OCI-LY3 (cell line): ENCODE measurements around the gene PEX26.

Experiments
- H2AFZ ChIP-seq: fragments of 200-600, 300-600 bp; shearing (Covaris generic); 2 replicates; pipeline ENCODE4 v1.6.0; 2014; ENCODE audit warnings: antibody characterized with exemption, low read depth, low read length
- H3K27ac ChIP-seq: fragments of 200-600, 300-600 bp; sonication (generic); 2 replicates; pipeline ENCODE4 v1.5.1; 2014; ENCODE audit warnings: mild to moderate bottlenecking, low read length, moderate library complexity, mixed read lengths
- H3K27me3 ChIP-seq: fragments of 200-600, 300-600 bp; sonication (generic); 2 replicates; pipeline ENCODE4 v1.6.1; 2014; ENCODE audit warnings: low read depth, low read length, mixed read lengths
- H3K36me3 ChIP-seq: fragments of 200-600, 300-600 bp; sonication (generic); replicated peaks from 2 replicates; pipeline ENCODE3; 2014; ENCODE audit warnings: low read depth, low read length, mixed read lengths
- H3K4me1 ChIP-seq: fragments of 300-600, 200-600 bp; sonication (generic); 2 replicates; pipeline ENCODE4 v1.6.1; 2014; ENCODE audit warnings: low read length, mixed read lengths
- H3K4me2 ChIP-seq: fragments of 200-600, 300-600 bp; sonication (generic); 2 replicates; pipeline ENCODE4 v1.6.1; 2014; ENCODE audit warnings: low read length, mixed read lengths
- H3K4me3 ChIP-seq: fragments of 300-600, 200-600 bp; sonication (generic); 2 replicates; pipeline ENCODE4 v1.5.1; 2014; ENCODE audit warnings: antibody characterized with exemption, mild to moderate bottlenecking, low read length, moderate library complexity
- H3K79me2 ChIP-seq: fragments of 300-600, 200-600 bp; shearing (Covaris generic); 2 replicates; pipeline ENCODE4 v1.6.1; 2014; ENCODE audit warnings: mild to moderate bottlenecking, low read length, mixed read lengths
- H3K9ac ChIP-seq: fragments of 300-600, 200-600 bp; shearing (Covaris generic); 2 replicates; pipeline ENCODE4 v1.6.0; 2014; ENCODE audit warnings: mild to moderate bottlenecking, low read length, moderate library complexity
- H3K9me3 ChIP-seq: fragments of 200-600, 300-600 bp; shearing (Covaris generic); 2 replicates; pipeline ENCODE4 v1.6.1; 2014; ENCODE audit warnings: low read length, mixed read lengths; ENCODE audit not compliant: insufficient read depth
- H4K20me1 ChIP-seq: fragments of 200-600, 300-600 bp; sonication (generic); 2 replicates; pipeline ENCODE4 v1.6.1; 2016; ENCODE audit warnings: low read length, mixed read lengths; ENCODE audit not compliant: insufficient read depth
- EZH2phosphoT487 ChIP-seq: fragments of 200-600 bp; shearing (Covaris generic); IDR thresholded peaks from 2 replicates; pipeline ENCODE4 v1.6.1; 2018; ENCODE audit warnings: antibody characterized with exemption, mixed run types, low read depth
- TF ChIP-seq, protein P1 (sequence below): fragments of 200-600, 300-600 bp; sonication (generic); IDR thresholded peaks from 2 replicates; pipeline ENCODE4 v1.5.1; 2014; ENCODE audit warnings: antibody characterized with exemption, low read length, low read depth

The PEX26 gene

GRCh38 chr22:18064636-18065035, 13.2 kb upstream of the PEX26 start:
- 0 out of 2 replicates have a peak overlapping the region, but pooled peaks have one; percentile 2 for H2AFZ ChIP-seq
- peak overlapping the region; percentile 84 for H3K4me2 ChIP-seq
- no peak overlapping the region for H3K9ac ChIP-seq
- no peaks in the 10 kb centered on the region for H4K20me1 ChIP-seq
- H3K4me1 ChIP-seq = peaks cover 76% of the 10 kb centered on the region
- no peaks in the 10 kb centered on the region for H3K79me2 ChIP-seq
- H3K27ac ChIP-seq = no peak overlapping the region
- no peak for TF ChIP-seq EZH2phosphoT487
- no peaks in the 10 kb centered on the region for H3K27me3 ChIP-seq
- H3K9me3 ChIP-seq = no peaks in the 10 kb centered on the region
- H3K36me3 ChIP-seq = no peaks in the 10 kb centered on the region
- no peak overlapping the region for H3K4me3 ChIP-seq

GRCh38 chr22:18065256-18065655, 12.5 kb upstream of the PEX26 start:
- peak overlapping the region; percentile 81 for H3K27ac ChIP-seq
- H3K4me2 ChIP-seq = peak overlapping the region; percentile 84
- TF ChIP-seq EZH2phosphoT487 = no peak
- TF ChIP-seq, protein P1, sequence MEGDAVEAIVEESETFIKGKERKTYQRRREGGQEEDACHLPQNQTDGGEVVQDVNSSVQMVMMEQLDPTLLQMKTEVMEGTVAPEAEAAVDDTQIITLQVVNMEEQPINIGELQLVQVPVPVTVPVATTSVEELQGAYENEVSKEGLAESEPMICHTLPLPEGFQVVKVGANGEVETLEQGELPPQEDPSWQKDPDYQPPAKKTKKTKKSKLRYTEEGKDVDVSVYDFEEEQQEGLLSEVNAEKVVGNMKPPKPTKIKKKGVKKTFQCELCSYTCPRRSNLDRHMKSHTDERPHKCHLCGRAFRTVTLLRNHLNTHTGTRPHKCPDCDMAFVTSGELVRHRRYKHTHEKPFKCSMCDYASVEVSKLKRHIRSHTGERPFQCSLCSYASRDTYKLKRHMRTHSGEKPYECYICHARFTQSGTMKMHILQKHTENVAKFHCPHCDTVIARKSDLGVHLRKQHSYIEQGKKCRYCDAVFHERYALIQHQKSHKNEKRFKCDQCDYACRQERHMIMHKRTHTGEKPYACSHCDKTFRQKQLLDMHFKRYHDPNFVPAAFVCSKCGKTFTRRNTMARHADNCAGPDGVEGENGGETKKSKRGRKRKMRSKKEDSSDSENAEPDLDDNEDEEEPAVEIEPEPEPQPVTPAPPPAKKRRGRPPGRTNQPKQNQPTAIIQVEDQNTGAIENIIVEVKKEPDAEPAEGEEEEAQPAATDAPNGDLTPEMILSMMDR = peak; percentile 58

DNA sequence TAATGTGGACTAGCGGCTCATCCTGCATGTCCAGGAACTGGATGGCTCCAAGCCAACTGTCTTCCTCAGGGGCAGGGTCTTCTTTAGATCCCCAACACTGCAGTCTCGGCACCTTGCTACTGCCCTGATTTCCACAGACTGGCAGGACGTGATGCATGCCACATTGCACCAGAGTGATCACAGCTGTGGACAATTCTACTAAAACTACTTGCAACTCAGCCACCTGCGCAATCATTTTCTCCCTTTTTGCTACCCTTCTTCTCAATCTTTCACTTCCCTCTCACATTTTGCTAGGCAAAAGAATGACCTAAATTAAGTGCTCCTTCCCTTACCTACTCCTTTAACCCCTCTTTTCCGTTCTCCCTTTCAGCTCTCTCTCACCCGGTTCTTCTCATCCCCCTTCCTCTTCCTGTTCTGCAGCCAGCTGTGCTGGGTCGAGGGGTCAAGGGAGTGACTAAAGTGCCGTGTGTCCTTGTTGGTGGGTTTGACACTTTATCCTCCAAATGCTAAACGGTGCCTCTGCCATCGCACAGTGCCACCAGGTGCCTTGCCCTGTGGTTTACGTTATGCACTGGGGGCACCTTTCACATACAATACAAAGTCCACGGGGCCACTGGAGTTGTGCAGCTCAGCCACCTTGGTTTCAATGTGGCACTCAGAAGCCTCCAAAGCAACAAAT, 11.5 kb upstream of the PEX26 start:
- H3K27ac ChIP-seq = peak overlapping the region; percentile 81
- peak overlapping the region; percentile 53 for H3K9ac ChIP-seq
- peaks cover 70% of the 10 kb centered on the region for H3K4me1 ChIP-seq
- no peak overlapping the region; the same call in 1 of the 2 replicates for H2AFZ ChIP-seq
- no peaks in the 10 kb centered on the region for H3K79me2 ChIP-seq
- H3K4me3 ChIP-seq = peak overlapping the region; percentile 64
- TF ChIP-seq, protein P1 = peak; percentile 36
- TF ChIP-seq EZH2phosphoT487 = no peak
- H4K20me1 ChIP-seq = no peaks in the 10 kb centered on the region
- H3K4me2 ChIP-seq = peak overlapping the region; percentile 84
- no peaks in the 10 kb centered on the region for H3K27me3 ChIP-seq
- H3K9me3 ChIP-seq = no peaks in the 10 kb centered on the region
- no peaks in the 10 kb centered on the region for H3K36me3 ChIP-seq

More at GRCh38 chr22:18065256-18065655, 12.5 kb upstream of the PEX26 start:
- Histone ChIP-seq H3K4me3 (peak overlapping the region; percentile 64), H3K36me3 (no peaks in the 10 kb centered on the region), H3K27me3 (no peaks in the 10 kb centered on the region), H3K9me3 (no peaks in the 10 kb centered on the region), H2AFZ (0 out of 2 replicates have a peak overlapping the region, but pooled peaks have one; percentile 2), H3K9ac (peak overlapping the region; percentile 53), H4K20me1 (no peaks in the 10 kb centered on the region), H3K79me2 (no peaks in the 10 kb centered on the region), H3K4me1 (peaks cover 70% of the 10 kb centered on the region)

DNA sequence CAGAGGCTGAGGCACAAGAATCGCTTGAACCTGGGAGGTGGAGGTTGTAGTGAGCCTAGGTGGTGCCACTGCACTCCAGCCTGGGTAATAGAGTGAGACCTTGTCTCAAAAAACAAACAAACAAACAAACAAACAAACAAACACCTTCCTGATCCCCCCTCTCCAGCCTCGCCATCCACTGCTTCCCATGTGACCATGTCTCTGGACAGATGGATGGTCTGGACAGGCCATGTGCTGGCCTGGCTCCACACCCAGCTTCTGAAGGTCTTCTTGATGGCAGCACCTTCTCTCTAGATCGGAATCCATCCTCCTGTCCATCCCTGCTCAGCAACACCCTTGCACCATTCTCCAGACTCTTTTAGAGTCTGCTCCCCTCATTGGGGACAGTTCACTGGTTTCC, 10.7 kb upstream of the PEX26 start:
- Histone ChIP-seq H4K20me1 (no peaks in the 10 kb centered on the region), H3K27me3 (no peaks in the 10 kb centered on the region), H2AFZ (no peak overlapping the region), H3K9ac (peak overlapping the region; percentile 53; the same call in 1 of the 2 replicates), H3K36me3 (no peaks in the 10 kb centered on the region), H3K4me1 (peaks cover 71% of the 10 kb centered on the region), H3K9me3 (no peaks in the 10 kb centered on the region), H3K27ac (peak overlapping the region; percentile 81), H3K79me2 (no peaks in the 10 kb centered on the region), H3K4me2 (peak overlapping the region; percentile 84), H3K4me3 (peak overlapping the region; percentile 64; the same call in 1 of the 2 replicates)
- no peak for TF ChIP-seq EZH2phosphoT487
- TF ChIP-seq, protein P1 = no peak
